GM12878 (cell line): ENCODE measurements around the gene MZB1. TPM values are rescaled to one million over a fixed set of nuclear protein-coding genes. Genes with fewer than 3 reads are reported as not detected.

Source experiments
- CEBPZ ChIP-seq: fragments of 150-350 bp; IDR thresholded peaks from 2 replicates; pipeline ENCODE4 v1.6.1; 2016; ENCODE audit warnings: low read depth, low read length
- EP300 ChIP-seq, 2 experiments: fragments of 150-350 bp in 1 of 2; IDR thresholded peaks; 2 replicates each; pipeline ENCODE4 v1.6.1; 2011 to 2012; ENCODE audit warnings: low read depth in 2 of 2, low read length in 2 of 2, borderline replicate concordance in 1 of 2, improper control_type of control experiment in 1 of 2, inconsistent platforms in 1 of 2; ENCODE audit not compliant: control insufficient read depth in 1 of 2
- FOXM1 ChIP-seq: IDR thresholded peaks from 2 replicates; pipeline ENCODE4 v1.6.1; 2012; ENCODE audit warnings: low read depth, mild to moderate bottlenecking, inconsistent platforms, low read length, moderate library complexity
- HCFC1 ChIP-seq: fragments of 150-350 bp; IDR thresholded peaks from 2 replicates; pipeline ENCODE4 v1.6.1; 2014; ENCODE audit warnings: low read length
- HDGF ChIP-seq: fragments of 450-650 bp; IDR thresholded peaks from 2 replicates; pipeline ENCODE4 v1.6.1; 2016; ENCODE audit warnings: antibody characterized with exemption
- IRF3 ChIP-seq: fragments of 450-650 bp; IDR thresholded peaks from 2 replicates; pipeline ENCODE4 v1.6.1; 2014; ENCODE audit warnings: mild to moderate bottlenecking
- KAT2A ChIP-seq: conservative IDR thresholded peaks from 2 replicates; pipeline ENCODE4 v1.6.1; 2011; ENCODE audit warnings: low read depth, low read length; ENCODE audit not compliant: control insufficient read depth
- NR2C2 ChIP-seq: IDR thresholded peaks from 2 replicates; pipeline ENCODE4 v1.6.1; 2011; ENCODE audit warnings: borderline replicate concordance, low read depth; ENCODE audit not compliant: control insufficient read depth, insufficient read length
- SIN3A ChIP-seq: IDR thresholded peaks from 2 replicates; pipeline ENCODE4 v1.6.1; 2012; ENCODE audit warnings: low read depth, low read length, improper control_type of control experiment
- SKIL ChIP-seq: fragments of 450-650 bp; IDR thresholded peaks from 2 replicates; pipeline ENCODE4 v1.6.1; 2017; ENCODE audit warnings: mild to moderate bottlenecking, low read depth, inconsistent platforms; ENCODE audit not compliant: poor library complexity, severe bottlenecking
- SREBF1 ChIP-seq: IDR thresholded peaks from 2 replicates; pipeline ENCODE4 v1.6.1; 2012; ENCODE audit warnings: mild to moderate bottlenecking, low read length
- TCF7 ChIP-seq: IDR thresholded peaks from 2 replicates; pipeline ENCODE4 v1.6.1; 2014; ENCODE audit warnings: antibody characterized with exemption, borderline replicate concordance
- USF1 ChIP-seq: IDR thresholded peaks from 2 replicates; pipeline ENCODE4 v1.6.1; 2011; ENCODE audit warnings: borderline replicate concordance, low read depth, mild to moderate bottlenecking, moderate library complexity, mixed read lengths, low read length; ENCODE audit not compliant: insufficient read depth; ENCODE audit errors: extremely low read length
- WRNIP1 ChIP-seq: IDR thresholded peaks from 2 replicates; pipeline ENCODE4 v1.6.1; 2011; ENCODE audit warnings: low read depth, low read length, improper control_type of control experiment, borderline replicate concordance
- ZBTB4 ChIP-seq: fragments of 450-650 bp; formaldehyde crosslinking; IDR thresholded peaks from 2 replicates; pipeline ENCODE4 v1.4.0; 2022; ENCODE audit warnings: mild to moderate bottlenecking, moderate library complexity
- ZNF207 ChIP-seq: fragments of 450-650 bp; IDR thresholded peaks from 2 replicates; pipeline ENCODE4 v1.6.1; 2014; ENCODE audit warnings: antibody characterized with exemption, mild to moderate bottlenecking, borderline replicate concordance
- ZZZ3 ChIP-seq: IDR thresholded peaks from 2 replicates; pipeline ENCODE4 v1.6.1; 2011; ENCODE audit warnings: low read depth; ENCODE audit not compliant: control insufficient read depth, insufficient read length
- polyA plus RNA-seq, 11 experiments: library from polyadenylated mRNA; depleted of rRNA in 4 of 11; unstranded in 6 of 11; stranded (reverse) in 5 of 11; fragments of >200 nt; fragmentation: Nextera tagmentation in 4 of 11; fragmentation: Illumina TruSeq in 1 of 11; extraction: Ambion mirVana in 4 of 11; extraction: Trizol in 1 of 11; gene quantifications; 1 replicate in 1 of 11; 2 replicates in 10 of 11; pipeline versions ENCODE4 v1.2.1 to v1.2.3, GENCODE V29; 2011 to 2016; ENCODE audit warnings: inconsistent platforms in 2 of 11, missing spikeins in 2 of 11, low read depth in 1 of 11
- total RNA-seq, 4 experiments: library from RNA; depleted of rRNA in 3 of 4; stranded (reverse); fragments of >200 nt in 3 of 4; fragmentation: Illumina TruSeq in 1 of 4; extraction: Trizol in 1 of 4; gene quantifications; 2 replicates each; pipeline versions ENCODE4 v1.2.1 to v1.2.3, GENCODE V29; 2013 to 2021

The MZB1 gene
- total and polyA plus RNA-seq, 10 of the 15 experiments (the other 5 are each of a cell fraction or from before 2014, with no cell fraction given), result 19.3 to 406 (median 188) TPM

GRCh38 chr5:139389701-139390638 lies at the start of gene MZB1 (continued):
- TF ChIP-seq CEBPZ (no peak), USF1 (no peak), HDGF (0 out of 2 replicates have a peak, but pooled peaks have one; percentile 66), ZZZ3 (no peak), FOXM1 (no peak), ZBTB4 (CRISPR knock-in tag) (no peak), NR2C2 (no peak), SREBF1 (no peak), SKIL (peak; percentile 69), HCFC1 (no peak), TCF7 (no peak), KAT2A (no peak), ZNF207 (no peak), IRF3 (no peak), WRNIP1 (no peak), SIN3A (no peak), EP300 (IDR thresholded peaks at IDR 0.05; ENCODE audit: borderline replicate concordance in 1 of 2, control insufficient read depth in 1 of 2, low read depth in 2 of 2, low read length in 2 of 2) (peak; percentile 73 to 82)
